NCI-H1930 (cell line): ENCODE measurements around the gene CSMD2.

Source experiments
- DNase-seq, 2 experiments: peaks; one replicate each; lab custom pipeline; 2025; lab: John Stamatoyannopoulos, UW

Gene CSMD2

DNA sequence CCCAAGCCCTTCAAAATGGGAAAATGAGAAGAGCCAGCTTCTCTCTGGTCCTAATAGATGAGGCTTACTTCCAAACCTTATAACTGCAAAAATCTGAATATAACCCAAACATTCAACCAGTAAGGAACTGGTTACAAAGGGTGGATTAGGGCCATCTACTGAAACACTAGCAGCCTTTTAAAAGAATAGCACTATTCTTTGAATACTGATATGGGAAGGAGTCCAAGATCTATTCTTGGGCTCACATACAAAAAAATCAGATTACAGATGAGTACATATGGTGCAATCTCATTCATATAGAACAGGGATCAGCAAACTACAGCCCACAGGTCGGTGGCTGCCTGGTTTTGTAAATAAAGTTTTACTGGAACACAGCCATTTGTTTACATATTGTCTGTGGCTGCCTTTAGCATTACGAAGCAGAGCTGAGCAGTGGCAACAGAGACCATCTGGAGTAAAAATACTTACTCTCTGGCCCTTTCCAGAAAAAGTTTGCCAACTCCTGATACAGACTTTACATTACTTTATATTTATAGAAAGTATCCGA is 524.8 kb downstream of the CSMD2 start:
- no peak for DNase-seq

- no peak for DNase-seq
Observed at GRCh38 chr1:33637846-33638440, 527.1 kb downstream of the CSMD2 start.

GRCh38 chr1:33636209-33636608 is 528.8 kb downstream of the CSMD2 start:
- DNase-seq, result no peak

- DNase-seq, result no peak
Observed at GRCh38 chr1:33635336-33636012, 529.6 kb downstream of the CSMD2 start.

DNA sequence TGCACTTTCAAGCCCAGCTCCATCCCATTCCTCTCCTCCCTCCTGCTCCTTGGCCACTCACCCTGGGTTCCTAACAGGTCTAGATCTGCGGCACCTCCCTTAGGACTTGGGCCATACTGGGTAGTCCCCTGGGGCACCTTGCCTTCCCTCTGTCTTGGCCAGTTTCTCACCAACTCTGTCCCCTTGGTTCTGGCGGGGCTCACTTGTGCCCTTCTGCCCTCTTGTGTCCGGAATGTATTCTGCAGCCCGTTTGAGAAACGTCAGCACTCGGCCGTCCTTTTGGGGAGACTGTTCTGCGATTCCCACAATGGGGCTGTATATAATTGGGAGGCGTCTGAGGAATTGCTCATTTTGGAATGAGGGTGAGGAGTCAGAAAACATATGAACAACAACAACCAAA is 530.2 kb downstream of the CSMD2 start:
- DNase-seq, result peak in 1 of 2 experiments; percentile 17

DNA sequence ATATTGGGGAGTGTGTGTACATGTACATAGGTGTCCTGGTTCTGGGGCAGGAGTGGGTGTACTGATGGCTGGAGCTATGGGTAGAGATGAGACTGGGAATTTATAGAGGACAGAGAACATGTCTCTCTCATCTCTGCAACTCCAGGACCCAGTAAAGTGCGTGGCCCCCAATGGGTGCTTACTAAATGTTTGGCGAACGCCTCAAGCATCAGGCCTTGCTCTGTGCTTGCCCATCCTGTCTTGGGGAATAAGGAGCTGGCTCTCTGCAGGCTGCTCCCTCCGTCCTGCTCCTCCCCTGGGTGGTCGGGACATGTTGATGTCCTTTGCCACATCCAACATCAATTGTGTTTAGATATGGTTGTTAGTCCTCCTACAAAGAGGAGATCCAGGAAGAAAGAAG is 530.9 kb downstream of the CSMD2 start:
- DNase-seq, result no peak

GRCh38 chr1:33633019-33633801 is 531.8 kb downstream of the CSMD2 start:
- peak; percentile 77 to 83 for DNase-seq

GRCh38 chr1:33630686-33631085 is 534.3 kb downstream of the CSMD2 start:
- no peak for DNase-seq

- no peak for DNase-seq
Observed at GRCh38 chr1:33626801-33627200, 538.2 kb downstream of the CSMD2 start.

GRCh38 chr1:33624991-33625870 is 539.8 kb downstream of the CSMD2 start:
- DNase-seq, result peak in 1 of 2 experiments; percentile 6

GRCh38 chr1:33624261-33624990 is 540.6 kb downstream of the CSMD2 start:
- no peak for DNase-seq

- no peak for DNase-seq
Observed at GRCh38 chr1:33623811-33624210, 541.2 kb downstream of the CSMD2 start.

DNA sequence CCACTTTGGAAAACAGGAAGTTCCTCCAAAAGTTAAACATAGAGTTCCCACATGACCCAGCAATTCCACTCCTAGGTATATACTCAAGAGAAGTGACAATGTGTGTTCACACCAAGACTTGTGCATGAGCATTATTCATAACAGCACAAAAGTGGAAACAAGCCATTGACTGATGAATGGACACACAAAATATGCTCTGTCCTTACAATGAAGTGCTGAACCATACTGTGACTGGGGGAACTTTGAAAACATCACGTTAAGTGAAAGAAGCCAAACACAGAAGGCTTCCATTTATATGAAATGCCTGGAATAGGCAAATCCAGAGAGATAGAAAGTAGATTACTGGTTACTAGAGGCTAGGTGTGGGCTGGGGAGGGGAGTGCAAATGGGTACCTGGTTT is 542.3 kb downstream of the CSMD2 start:
- no peak for DNase-seq

- no peak for DNase-seq
Observed at GRCh38 chr1:33618636-33619035, 546.4 kb downstream of the CSMD2 start.

- no peak for DNase-seq
Observed at GRCh38 chr1:33617451-33617850, 547.6 kb downstream of the CSMD2 start.

- no peak for DNase-seq
Observed at GRCh38 chr1:33616780-33617179, 548.2 kb downstream of the CSMD2 start.

GRCh38 chr1:33615546-33615945 is 549.5 kb downstream of the CSMD2 start:
- DNase-seq, result no peak

GRCh38 chr1:33610864-33611455 is 554.1 kb downstream of the CSMD2 start:
- no peak for DNase-seq

GRCh38 chr1:33610391-33610790 is 554.6 kb downstream of the CSMD2 start:
- DNase-seq, result no peak

GRCh38 chr1:33609739-33610138 is 555.3 kb downstream of the CSMD2 start:
- no peak for DNase-seq
